ENCODE measurements around the gene PPP2R1B.

- TF ChIP-seq EP300 (IDR thresholded peaks at IDR 0.05; ENCODE audit: borderline replicate concordance) (no peak), TAF1 (IDR thresholded peaks at IDR 0.05; ENCODE audit: low read depth) (no peak), ZBTB7A (IDR thresholded peaks at IDR 0.05; ENCODE audit: low read depth) (no peak), MAX (IDR thresholded peaks at IDR 0.05) (no peak), CREB1 (IDR thresholded peaks at IDR 0.05; ENCODE audit: low read depth) (no peak), YY1 (IDR thresholded peaks at IDR 0.05; ENCODE audit: low read depth) (no peak), CEBPB (IDR thresholded peaks at IDR 0.05) (no peak), TCF12 (IDR thresholded peaks at IDR 0.05; ENCODE audit: low read depth) (no peak), EGR1 (IDR thresholded peaks at IDR 0.05) (no peak), NFIC (IDR thresholded peaks at IDR 0.05) (no peak), REST (IDR thresholded peaks at IDR 0.05; ENCODE audit: low read depth) (no peak), RAD21 (IDR thresholded peaks at IDR 0.05; ENCODE audit: low read depth) (no peak), FOXM1 (IDR thresholded peaks at IDR 0.05; ENCODE audit: borderline replicate concordance, low read depth) (no peak), USF1 (IDR thresholded peaks at IDR 0.05) (no peak)
Observed at GRCh38 chr11:111779118-111779517, 12.9 kb upstream of the PPP2R1B start.
